ENCODE data around the gene RNF13. TPM values are rescaled to one million over a fixed set of nuclear protein-coding genes. Genes with fewer than 3 reads are reported as not detected.

Gene RNF13
- total and polyA plus RNA-seq, 12 donors = 28.6 to 136 (median 77.4) TPM

DNA sequence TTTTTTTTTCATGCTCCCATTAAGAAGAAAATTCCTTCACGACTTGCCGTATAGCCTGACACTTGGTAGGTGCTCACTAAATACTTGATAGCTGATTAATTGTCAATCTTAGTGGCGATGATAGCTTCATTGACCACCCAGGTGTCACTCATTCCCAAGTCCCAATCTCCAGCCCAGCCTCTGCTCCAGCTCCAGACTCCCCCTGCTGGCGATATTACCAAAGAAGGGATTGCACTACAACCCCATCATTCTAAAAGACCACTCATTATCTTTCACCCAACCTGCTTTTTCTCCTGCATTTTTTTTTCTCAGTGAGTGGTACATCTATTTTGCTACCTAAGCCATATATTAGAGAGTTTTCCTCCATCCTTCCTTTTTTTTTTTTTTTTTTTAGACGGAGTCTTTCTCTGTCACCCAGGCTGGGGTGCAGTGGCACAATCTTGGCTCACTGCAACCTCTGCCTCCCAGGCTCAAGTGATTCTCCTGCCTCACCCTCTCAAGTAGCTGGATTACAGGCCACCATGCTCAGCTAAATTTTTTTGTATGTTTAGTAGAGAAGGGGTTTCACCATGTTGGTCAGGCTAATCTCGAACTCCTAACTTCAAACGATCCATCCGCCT is 41.3 kb upstream of the RNF13 start:
- peak; percentile 33 to 65 (median 57) for DNase-seq
- no peaks in the 10 kb centered on the region for H3K9me3 ChIP-seq (replicated peaks in 1 of 3)
- intact Hi-C loops (cut with DNase I) = loop anchor here (5.0 to 10.0 kb wide), 3 partner anchors 36 to 267 kb away; no protein-coding TSS in a partner anchor
- H3K4me1 ChIP-seq (replicated peaks in 1 of 2) = no peaks in the 10 kb centered on the region
- H3K4me3 ChIP-seq = no peak overlapping the region
- 48 to 59% (median 52%) methylated on average over 8 of the region's 8 CpGs for WGBS, 4 donors
- H3K36me3 ChIP-seq (replicated peaks in 1 of 2) = no peaks in the 10 kb centered on the region
- TF ChIP-seq CTCF (IDR thresholded peaks at IDR 0.05) (peak; percentile 45 to 79 (median 74)), POLR2A (IDR thresholded peaks at IDR 0.05) (no peak)
- H3K27ac ChIP-seq = no peak overlapping the region
- H3K27me3 ChIP-seq = no peaks in the 10 kb centered on the region

- TF ChIP-seq CTCF (IDR thresholded peaks at IDR 0.05) (no peak), POLR2A (IDR thresholded peaks at IDR 0.05) (no peak)
- no peaks in the 10 kb centered on the region for H3K9me3 ChIP-seq (replicated peaks in 1 of 3)
- DNase-seq = no peak
- no peak overlapping the region for H3K4me3 ChIP-seq
- H3K4me1 ChIP-seq (replicated peaks in 1 of 2) = no peaks in the 10 kb centered on the region
- no peak overlapping the region for H3K27ac ChIP-seq
- intact Hi-C loops (cut with DNase I) = loop anchor here (5.0 to 10.0 kb wide), 3 partner anchors 34 to 268 kb away; no protein-coding TSS in a partner anchor
- no peaks in the 10 kb centered on the region for H3K36me3 ChIP-seq (replicated peaks in 1 of 2)
- 85 to 98% (median 89%) methylated on average over 2 of the region's 2 CpGs for WGBS, 4 donors
- H3K27me3 ChIP-seq = no peaks in the 10 kb centered on the region
These were observed 40.2 kb upstream of the RNF13 start for GRCh38 chr3:149772861-149773260.

DNA sequence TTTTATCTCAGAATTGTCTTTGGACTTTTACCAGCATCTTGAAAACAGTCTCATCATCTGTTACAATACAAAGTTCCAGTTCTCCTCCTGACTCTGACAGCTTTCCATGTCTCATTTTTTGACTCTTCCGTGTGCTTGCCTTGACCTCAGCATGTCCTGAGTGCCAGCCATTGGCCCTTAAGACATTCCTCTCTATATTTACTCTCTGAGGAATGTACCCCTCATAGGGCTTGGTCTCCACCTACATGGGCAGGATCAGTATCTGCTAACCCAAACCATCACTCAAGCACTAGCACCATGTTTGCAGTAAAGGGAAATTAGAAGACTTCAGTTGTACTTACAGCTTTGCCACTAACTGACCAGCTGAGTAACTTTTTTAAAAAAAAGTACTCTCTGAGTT is 36.8 kb upstream of the RNF13 start:
- TF ChIP-seq POLR2A (IDR thresholded peaks at IDR 0.05) (no peak), CTCF (IDR thresholded peaks at IDR 0.05) (no peak)
- Histone ChIP-seq H3K27me3 (no peaks in the 10 kb centered on the region), H3K4me3 (no peak overlapping the region), H3K9me3 (replicated peaks in 1 of 3) (no peaks in the 10 kb centered on the region), H3K36me3 (replicated peaks in 1 of 2) (no peaks in the 10 kb centered on the region), H3K27ac (no peak overlapping the region), H3K4me1 (replicated peaks in 1 of 2) (no peaks in the 10 kb centered on the region)
- WGBS, 4 donors = 61 to 75% (median 67%) methylated on average over 1 of the region's 1 CpG
- intact Hi-C loops (cut with DNase I) = loop anchor here (10.0 kb wide), 2 partner anchors 261 to 271 kb away; no protein-coding TSS in a partner anchor
- no peak for DNase-seq

GRCh38 chr3:149777414-149778214 is 35.4 kb upstream of the RNF13 start:
- TF ChIP-seq CTCF (IDR thresholded peaks at IDR 0.05) = no peak
- no peak for TF ChIP-seq POLR2A (IDR thresholded peaks at IDR 0.05)
- WGBS, 4 donors = 77 to 89% (median 82%) methylated on average over 2 of the region's 2 CpGs
- DNase-seq = peak in 1 of 7 donors; percentile 15
- Histone ChIP-seq H3K27ac (no peak overlapping the region), H3K36me3 (replicated peaks in 1 of 2) (no peaks in the 10 kb centered on the region), H3K4me3 (no peak overlapping the region), H3K4me1 (replicated peaks in 1 of 2) (no peaks in the 10 kb centered on the region), H3K27me3 (no peaks in the 10 kb centered on the region), H3K9me3 (replicated peaks in 1 of 3) (no peaks in the 10 kb centered on the region)
- intact Hi-C loops (cut with DNase I) = loop anchor here (10.0 kb wide), 2 partner anchors 263 to 273 kb away; no protein-coding TSS in a partner anchor
